ENCODE data around the gene NUFIP1.

DNA sequence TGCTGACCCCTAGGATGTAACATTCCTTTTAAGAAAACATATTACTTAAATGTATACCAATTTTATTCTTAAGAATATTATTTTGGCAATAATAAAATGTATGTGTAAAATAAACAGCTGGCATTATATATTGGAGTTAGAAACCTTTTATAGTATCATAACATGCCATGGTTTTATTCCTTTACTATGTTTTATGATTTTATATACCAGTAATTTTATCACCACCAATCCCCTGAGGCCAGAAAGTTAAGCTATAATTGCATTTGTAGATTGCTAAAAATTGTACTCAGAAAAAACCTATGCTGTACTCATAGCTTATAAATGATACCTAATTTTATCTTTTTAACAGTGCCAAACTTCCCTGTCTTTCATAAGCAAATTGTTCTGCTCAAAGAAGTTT, 18.0 kb upstream of the NUFIP1 start:
- TF ChIP-seq ZNF274 (IDR thresholded peaks at IDR 0.05; ENCODE audit: low read depth, low read length) (no peak), YY1 (IDR thresholded peaks at IDR 0.05; ENCODE audit: insufficient read depth, insufficient read length) (no peak), SUZ12 (IDR thresholded peaks at IDR 0.05; ENCODE audit: extremely low read depth, insufficient read depth, insufficient read length) (no peak)

Measured in NT2/D1 (cell line).